ENCODE data around the gene TBC1D2B.

TBC1D2B gene

DNA sequence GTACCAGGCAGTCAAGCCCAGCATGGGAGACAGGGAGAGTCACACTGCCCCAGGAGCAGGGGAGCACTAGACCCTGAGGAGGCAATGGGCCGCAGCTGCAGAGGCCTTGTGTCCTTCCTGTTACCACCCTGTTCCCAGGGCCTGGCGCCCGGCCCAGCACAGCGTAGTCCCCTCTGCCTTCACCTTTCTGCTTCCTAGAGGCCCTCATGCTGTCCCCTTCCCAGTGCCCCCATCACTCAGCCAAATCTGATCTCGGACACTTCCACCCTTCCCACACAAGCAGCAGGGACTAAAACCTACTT, 6.9 kb upstream of the TBC1D2B start:
- WGBS: 91% methylated on average over 4 of the region's 5 CpGs
- H4K8ac ChIP-seq (ENCODE audit: low read length): peak overlapping the region; percentile 47

DNA sequence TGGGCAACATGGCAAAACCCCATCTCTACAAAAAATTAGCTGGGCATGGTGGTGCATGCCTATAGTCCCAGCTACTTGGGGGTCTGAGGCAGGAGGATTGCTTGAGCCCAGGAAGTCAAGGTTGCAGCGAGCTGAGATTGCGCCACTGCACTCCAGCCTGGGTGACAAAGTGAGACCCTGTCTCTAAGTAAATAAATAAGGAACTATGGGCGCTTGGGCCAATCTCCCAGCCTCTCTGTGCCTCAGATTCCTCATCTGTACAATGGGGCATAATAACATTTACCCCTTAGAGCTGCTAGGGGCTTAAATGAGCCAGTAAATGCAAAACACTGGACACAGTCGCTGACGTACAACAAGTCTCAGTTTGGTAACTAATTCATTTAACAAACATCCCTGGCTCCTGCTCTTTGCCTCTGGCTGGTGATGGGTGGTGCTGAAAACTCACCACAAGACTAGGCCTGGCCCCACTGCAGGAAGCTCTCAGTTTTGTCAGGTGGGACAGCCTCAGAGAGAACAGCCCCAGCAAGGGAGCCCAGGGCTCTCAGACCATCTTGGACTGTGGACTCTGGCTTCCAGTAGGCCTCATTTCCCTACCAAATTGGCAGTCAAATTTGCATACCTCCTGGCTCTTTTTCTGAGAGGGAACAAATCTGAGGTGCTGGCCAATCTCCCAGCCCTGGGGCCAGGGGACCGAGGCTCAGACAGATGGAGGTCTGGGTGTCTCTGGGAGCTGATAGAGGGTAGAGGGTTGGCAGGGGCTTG, 6.4 kb upstream of the TBC1D2B start:
- peak; percentile 16 for DNase-seq
- H2BK12ac ChIP-seq (ENCODE audit: low read length in 2 of 2): peak overlapping the region; percentile 12 to 49
- H3K27ac ChIP-seq (ENCODE audit: low read length, poor library complexity, severe bottlenecking): no peak overlapping the region
- WGBS: 91% methylated on average over 6 of the region's 6 CpGs
- H3K4ac ChIP-seq (ENCODE audit: low read depth in 1 of 2, low read length in 2 of 2): peak overlapping the region in 1 of 2 experiments; percentile 9
- no peaks in the 10 kb centered on the region for H3K27me3 ChIP-seq (ENCODE audit: control insufficient read depth in 1 of 2, insufficient read depth in 1 of 2, low read length in 2 of 2)
- H3K18ac ChIP-seq (ENCODE audit: low read depth in 1 of 2, low read length in 2 of 2): peak overlapping the region; percentile 28 to 54
- no peaks in the 10 kb centered on the region for H3K9me3 ChIP-seq (ENCODE audit: control insufficient read depth, low read length)
- no peaks in the 10 kb centered on the region for H3K36me3 ChIP-seq (ENCODE audit: control insufficient read depth in 1 of 2, insufficient read depth in 2 of 2, low read depth in 1 of 2, low read length in 2 of 2)
- H3K4me3 ChIP-seq (ENCODE audit: insufficient read depth in 1 of 2, low read depth in 1 of 2, low read length in 2 of 2): no peak overlapping the region
- no peak overlapping the region for H2BK15ac ChIP-seq (ENCODE audit: low read depth, poor library complexity, severe bottlenecking)
- no peak overlapping the region for H2AFZ ChIP-seq (ENCODE audit: low read depth, low read length)
- H4K8ac ChIP-seq (ENCODE audit: low read length): peak overlapping the region; percentile 12
- no peak overlapping the region for H3K23ac ChIP-seq (ENCODE audit: low read length in 2 of 2)
- no peaks in the 10 kb centered on the region for H3K79me1 ChIP-seq (replicated peaks; ENCODE audit: low read length, poor library complexity, severe bottlenecking)
- H4K91ac ChIP-seq (ENCODE audit: low read length): peak overlapping the region; percentile 70
- no peak overlapping the region for H3K9ac ChIP-seq (ENCODE audit: low read length)
- no peak overlapping the region for H2BK5ac ChIP-seq (ENCODE audit: low read depth, low read length, poor library complexity, severe bottlenecking)
- peaks cover 7% of the 10 kb centered on the region for H3K4me1 ChIP-seq (ENCODE audit: control insufficient read depth, insufficient read depth, low read depth, low read length)
- H3K14ac ChIP-seq (ENCODE audit: low read length in 2 of 2): peak overlapping the region in 1 of 2 experiments; percentile 0
- no peak overlapping the region for H2AK5ac ChIP-seq (ENCODE audit: low read length, severe bottlenecking)
- H3K4me2 ChIP-seq (ENCODE audit: low read length, poor library complexity, severe bottlenecking): no peak overlapping the region
- peak overlapping the region; percentile 64 for H2BK120ac ChIP-seq (ENCODE audit: low read depth, low read length)

More for the DNA sequence above, 6.9 kb upstream of the TBC1D2B start:
- peak overlapping the region in 1 of 2 experiments; percentile 9 for H3K4ac ChIP-seq (ENCODE audit: low read depth in 1 of 2, low read length in 2 of 2)
- H3K23ac ChIP-seq (ENCODE audit: low read length in 2 of 2): no peak overlapping the region
- peak overlapping the region in 1 of 2 experiments; percentile 0 for H3K14ac ChIP-seq (ENCODE audit: low read length in 2 of 2)
- no peaks in the 10 kb centered on the region for H3K79me1 ChIP-seq (replicated peaks; ENCODE audit: low read length, poor library complexity, severe bottlenecking)
- H3K27ac ChIP-seq (ENCODE audit: low read length, poor library complexity, severe bottlenecking): no peak overlapping the region
- H2BK15ac ChIP-seq (ENCODE audit: low read depth, poor library complexity, severe bottlenecking): peak overlapping the region; percentile 26
- peaks cover 7% of the 10 kb centered on the region for H3K4me1 ChIP-seq (ENCODE audit: control insufficient read depth, insufficient read depth, low read depth, low read length)
- H3K4me3 ChIP-seq (ENCODE audit: insufficient read depth in 1 of 2, low read depth in 1 of 2, low read length in 2 of 2): no peak overlapping the region
- no peak overlapping the region for H2BK5ac ChIP-seq (ENCODE audit: low read depth, low read length, poor library complexity, severe bottlenecking)
- no peak overlapping the region for H3K9ac ChIP-seq (ENCODE audit: low read length)
- DNase-seq: no peak
- no peaks in the 10 kb centered on the region for H3K36me3 ChIP-seq (ENCODE audit: control insufficient read depth in 1 of 2, insufficient read depth in 2 of 2, low read depth in 1 of 2, low read length in 2 of 2)
- H3K4me2 ChIP-seq (ENCODE audit: low read length, poor library complexity, severe bottlenecking): no peak overlapping the region
- peak overlapping the region; percentile 12 to 49 for H2BK12ac ChIP-seq (ENCODE audit: low read length in 2 of 2)
- no peak overlapping the region for H2AFZ ChIP-seq (ENCODE audit: low read depth, low read length)
- H2BK120ac ChIP-seq (ENCODE audit: low read depth, low read length): peak overlapping the region; percentile 64
- peak overlapping the region; percentile 54 to 77 for H3K18ac ChIP-seq (ENCODE audit: low read depth in 1 of 2, low read length in 2 of 2)
- H3K27me3 ChIP-seq (ENCODE audit: control insufficient read depth in 1 of 2, insufficient read depth in 1 of 2, low read length in 2 of 2): no peaks in the 10 kb centered on the region
- no peaks in the 10 kb centered on the region for H3K9me3 ChIP-seq (ENCODE audit: control insufficient read depth, low read length)
- H4K91ac ChIP-seq (ENCODE audit: low read length): peak overlapping the region; percentile 70
- no peak overlapping the region for H2AK5ac ChIP-seq (ENCODE audit: low read length, severe bottlenecking)

DNA sequence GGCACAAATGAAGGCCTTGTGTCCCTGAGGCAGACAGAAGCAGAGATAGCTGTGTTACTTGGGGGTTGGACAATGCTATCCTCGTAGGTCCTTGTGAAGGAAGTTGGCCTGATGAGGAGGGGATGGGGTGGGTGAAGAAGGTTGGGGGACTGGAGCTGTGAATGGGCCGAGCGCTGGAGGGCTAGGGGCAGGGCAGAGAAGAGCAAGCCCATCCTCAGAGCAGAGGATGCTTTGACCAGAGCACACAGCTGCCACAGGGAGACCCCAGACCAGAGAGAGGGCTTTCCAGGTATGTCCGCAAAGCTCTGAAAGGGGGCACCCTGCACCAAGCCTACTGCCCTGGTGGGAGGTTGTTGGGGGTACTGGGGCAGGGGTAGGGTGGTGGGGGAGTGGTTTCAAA, 5.7 kb upstream of the TBC1D2B start:
- Histone ChIP-seq H2BK12ac (ENCODE audit: low read length in 2 of 2) (peak overlapping the region; percentile 24 to 100), H3K27me3 (ENCODE audit: control insufficient read depth in 1 of 2, insufficient read depth in 1 of 2, low read length in 2 of 2) (no peaks in the 10 kb centered on the region), H4K8ac (ENCODE audit: low read length) (peak overlapping the region; percentile 57), H2BK120ac (ENCODE audit: low read depth, low read length) (peak overlapping the region; percentile 94), H3K9ac (ENCODE audit: low read length) (no peak overlapping the region), H3K4me3 (ENCODE audit: insufficient read depth in 1 of 2, low read depth in 1 of 2, low read length in 2 of 2) (no peak overlapping the region), H3K79me1 (replicated peaks; ENCODE audit: low read length, poor library complexity, severe bottlenecking) (no peaks in the 10 kb centered on the region), H3K4ac (ENCODE audit: low read depth in 1 of 2, low read length in 2 of 2) (peak overlapping the region; percentile 20 to 91), H3K27ac (ENCODE audit: low read length, poor library complexity, severe bottlenecking) (no peak overlapping the region), H3K18ac (ENCODE audit: low read depth in 1 of 2, low read length in 2 of 2) (peak overlapping the region; percentile 86 to 98), H3K4me2 (ENCODE audit: low read length, poor library complexity, severe bottlenecking) (no peak overlapping the region), H3K4me1 (ENCODE audit: control insufficient read depth, insufficient read depth, low read depth, low read length) (peaks cover 7% of the 10 kb centered on the region), H3K23ac (ENCODE audit: low read length in 2 of 2) (no peak overlapping the region), H3K14ac (ENCODE audit: low read length in 2 of 2) (peak overlapping the region; percentile 38 to 56), H3K36me3 (ENCODE audit: control insufficient read depth in 1 of 2, insufficient read depth in 2 of 2, low read depth in 1 of 2, low read length in 2 of 2) (no peaks in the 10 kb centered on the region), H2BK15ac (ENCODE audit: low read depth, poor library complexity, severe bottlenecking) (no peak overlapping the region), H2AFZ (ENCODE audit: low read depth, low read length) (no peak overlapping the region), H4K91ac (ENCODE audit: low read length) (peak overlapping the region; percentile 92), H3K9me3 (ENCODE audit: control insufficient read depth, low read length) (no peaks in the 10 kb centered on the region), H2BK5ac (ENCODE audit: low read depth, low read length, poor library complexity, severe bottlenecking) (no peak overlapping the region), H2AK5ac (ENCODE audit: low read length, severe bottlenecking) (no peak overlapping the region)
- no peak for DNase-seq
- WGBS: 92% methylated on average over 4 of the region's 4 CpGs

DNA sequence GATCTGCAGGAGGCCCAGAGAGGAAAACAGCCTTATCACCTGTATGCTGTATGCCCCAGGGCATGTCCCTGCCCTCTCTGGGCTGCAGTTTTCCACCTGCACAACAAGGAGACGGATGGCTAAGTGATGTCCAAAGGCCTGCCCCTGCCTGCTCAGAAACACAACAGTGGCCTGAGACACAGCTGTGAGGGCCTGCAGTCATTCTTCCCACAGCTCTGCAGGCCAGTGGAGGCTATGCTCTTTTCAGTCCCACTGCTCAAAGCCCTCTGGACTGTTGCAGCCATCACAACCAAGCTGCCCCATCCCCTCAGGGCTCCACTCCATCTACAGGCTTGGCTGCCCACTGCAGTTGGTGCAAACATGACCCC, 5.2 kb upstream of the TBC1D2B start:
- peak overlapping the region; percentile 92 for H4K91ac ChIP-seq (ENCODE audit: low read length)
- peak overlapping the region in 1 of 2 experiments; percentile 29 for H3K23ac ChIP-seq (ENCODE audit: low read length in 2 of 2)
- peak overlapping the region; percentile 3 to 91 for H3K4ac ChIP-seq (ENCODE audit: low read depth in 1 of 2, low read length in 2 of 2)
- WGBS: 82% methylated on average over 1 of the region's 1 CpG
- H4K8ac ChIP-seq (ENCODE audit: low read length): peak overlapping the region; percentile 92
- peaks cover 7% of the 10 kb centered on the region for H3K4me1 ChIP-seq (ENCODE audit: control insufficient read depth, insufficient read depth, low read depth, low read length)
- H2BK120ac ChIP-seq (ENCODE audit: low read depth, low read length): peak overlapping the region; percentile 94
- H2AFZ ChIP-seq (ENCODE audit: low read depth, low read length): no peak overlapping the region
- H3K27ac ChIP-seq (ENCODE audit: low read length, poor library complexity, severe bottlenecking): no peak overlapping the region
- H3K4me2 ChIP-seq (ENCODE audit: low read length, poor library complexity, severe bottlenecking): no peak overlapping the region
- H3K14ac ChIP-seq (ENCODE audit: low read length in 2 of 2): peak overlapping the region in 1 of 2 experiments; percentile 56
- H2BK15ac ChIP-seq (ENCODE audit: low read depth, poor library complexity, severe bottlenecking): peak overlapping the region; percentile 88
- no peaks in the 10 kb centered on the region for H3K36me3 ChIP-seq (ENCODE audit: control insufficient read depth in 1 of 2, insufficient read depth in 2 of 2, low read depth in 1 of 2, low read length in 2 of 2)
- no peak overlapping the region for H3K9ac ChIP-seq (ENCODE audit: low read length)
- peak overlapping the region; percentile 86 to 98 for H3K18ac ChIP-seq (ENCODE audit: low read depth in 1 of 2, low read length in 2 of 2)
- no peaks in the 10 kb centered on the region for H3K79me1 ChIP-seq (replicated peaks; ENCODE audit: low read length, poor library complexity, severe bottlenecking)
- H2AK5ac ChIP-seq (ENCODE audit: low read length, severe bottlenecking): peak overlapping the region; percentile 1
- H2BK12ac ChIP-seq (ENCODE audit: low read length in 2 of 2): peak overlapping the region; percentile 24 to 100
- H3K9me3 ChIP-seq (ENCODE audit: control insufficient read depth, low read length): no peaks in the 10 kb centered on the region
- no peak overlapping the region for H2BK5ac ChIP-seq (ENCODE audit: low read depth, low read length, poor library complexity, severe bottlenecking)
- no peak for DNase-seq
- no peak overlapping the region for H3K4me3 ChIP-seq (ENCODE audit: insufficient read depth in 1 of 2, low read depth in 1 of 2, low read length in 2 of 2)
- H3K27me3 ChIP-seq (ENCODE audit: control insufficient read depth in 1 of 2, insufficient read depth in 1 of 2, low read length in 2 of 2): no peaks in the 10 kb centered on the region

All from mesenchymal stem cell (in vitro differentiated cells and primary cell).